Uterus (tissue), 2 donors: ENCODE measurements around the gene CBX2.

Experiments
- CTCF ChIP-seq, 4 experiments: fragments of 200-600 bp in 2 of 4; fragments of 450-650 bp in 2 of 4; sonication (generic) in 2 of 4; IDR thresholded peaks; one replicate each; pipeline ENCODE4 v1.5.1; 2016 to 2019; ENCODE audit warnings: antibody characterized with exemption in 4 of 4, mild to moderate bottlenecking in 2 of 4, moderate library complexity in 1 of 4
- POLR2A ChIP-seq, 2 donors: fragments of 450-650 bp; IDR thresholded peaks; one replicate each; pipeline ENCODE4 v1.6.1; 2016; ENCODE audit warnings: antibody characterized with exemption in 2 of 2, mild to moderate bottlenecking in 1 of 2, moderate library complexity in 1 of 2

GRCh38 chr17:79836510-79836971 lies 58.6 kb downstream of the CBX2 start:
- TF ChIP-seq CTCF (IDR thresholded peaks at IDR 0.05) (no peak), POLR2A (IDR thresholded peaks at IDR 0.05) (no peak)
